HG03045 (cell line): ENCODE measurements around the gene SYT7.

Experiments
- ATAC-seq: cut with Tn5 transposase; IDR thresholded peaks from one replicate; pipeline ENCODE4 v1.9.1; 2021; ENCODE audit warnings: mild to moderate bottlenecking, moderate library complexity; ENCODE audit not compliant: unreplicated experiment

Gene SYT7

GRCh38 chr11:61555051-61555969 lies 25.6 kb downstream of the SYT7 start:
- no peak for ATAC-seq

- ATAC-seq = no peak
Measured at GRCh38 chr11:61554172-61554988, 26.5 kb downstream of the SYT7 start.

- ATAC-seq = no peak
Measured at GRCh38 chr11:61553373-61554171, 27.3 kb downstream of the SYT7 start.

- ATAC-seq = no peak
Measured at GRCh38 chr11:61552108-61552635, 28.7 kb downstream of the SYT7 start.

GRCh38 chr11:61551634-61552033 lies 29.2 kb downstream of the SYT7 start:
- ATAC-seq = no peak

- ATAC-seq = no peak
Measured at GRCh38 chr11:61550665-61551227, 30.1 kb downstream of the SYT7 start.

GRCh38 chr11:61549662-61550568 lies 31.0 kb downstream of the SYT7 start:
- ATAC-seq = no peak

GRCh38 chr11:61549177-61549576 lies 31.7 kb downstream of the SYT7 start:
- no peak for ATAC-seq

GRCh38 chr11:61547246-61547645 lies 33.6 kb downstream of the SYT7 start:
- ATAC-seq = no peak

- no peak for ATAC-seq
Measured at GRCh38 chr11:61546663-61547062, 34.2 kb downstream of the SYT7 start.

- no peak for ATAC-seq
Measured at GRCh38 chr11:61545921-61546320, 35.0 kb downstream of the SYT7 start.

GRCh38 chr11:61545341-61545740 lies 35.5 kb downstream of the SYT7 start:
- ATAC-seq = no peak

GRCh38 chr11:61544466-61544865 lies 36.4 kb downstream of the SYT7 start:
- ATAC-seq = no peak

GRCh38 chr11:61543606-61544306 lies 37.1 kb downstream of the SYT7 start:
- ATAC-seq = no peak

GRCh38 chr11:61542705-61543104 lies 38.2 kb downstream of the SYT7 start:
- ATAC-seq = no peak

GRCh38 chr11:61542024-61542461 lies 38.8 kb downstream of the SYT7 start:
- no peak for ATAC-seq

GRCh38 chr11:61541598-61541997 lies 39.3 kb downstream of the SYT7 start:
- ATAC-seq = no peak

GRCh38 chr11:61540528-61540927 lies 40.3 kb downstream of the SYT7 start:
- no peak for ATAC-seq
